Measurements from ENCODE around the gene SCYL3.

The SCYL3 gene

GRCh38 chr1:169858467-169858866 is 35.2 kb downstream of the SCYL3 start:
- Histone ChIP-seq H3K27me3 (ENCODE audit: control insufficient read depth, insufficient read depth, low read length) (no peaks in the 10 kb centered on the region), H3K9ac (ENCODE audit: low read length) (no peak overlapping the region), H3K27ac (ENCODE audit: low read depth, low read length) (no peak overlapping the region), H3K4me3 (ENCODE audit: low read length) (no peak overlapping the region), H3K4me1 (ENCODE audit: control insufficient read depth, insufficient read depth, low read length) (no peaks in the 10 kb centered on the region), H3K36me3 (ENCODE audit: control insufficient read depth, insufficient read depth, low read length) (peaks cover 22% of the 10 kb centered on the region)

- Histone ChIP-seq H3K4me1 (ENCODE audit: control insufficient read depth, insufficient read depth, low read length) (no peaks in the 10 kb centered on the region), H3K36me3 (ENCODE audit: control insufficient read depth, insufficient read depth, low read length) (peaks cover 25% of the 10 kb centered on the region), H3K27me3 (ENCODE audit: control insufficient read depth, insufficient read depth, low read length) (no peaks in the 10 kb centered on the region), H3K9ac (ENCODE audit: low read length) (no peak overlapping the region), H3K4me3 (ENCODE audit: low read length) (no peak overlapping the region), H3K27ac (ENCODE audit: low read depth, low read length) (no peak overlapping the region)
These were observed 40.4 kb downstream of the SCYL3 start for GRCh38 chr1:169853341-169853740.

GRCh38 chr1:169849346-169850022 is 44.2 kb downstream of the SCYL3 start:
- Histone ChIP-seq H3K27ac (ENCODE audit: low read depth, low read length) (no peak overlapping the region), H3K36me3 (ENCODE audit: control insufficient read depth, insufficient read depth, low read length) (peaks cover 25% of the 10 kb centered on the region), H3K4me1 (ENCODE audit: control insufficient read depth, insufficient read depth, low read length) (no peaks in the 10 kb centered on the region), H3K9ac (ENCODE audit: low read length) (no peak overlapping the region), H3K27me3 (ENCODE audit: control insufficient read depth, insufficient read depth, low read length) (no peaks in the 10 kb centered on the region), H3K4me3 (ENCODE audit: low read length) (no peak overlapping the region)

- Histone ChIP-seq H3K9ac (ENCODE audit: low read length) (no peak overlapping the region), H3K27ac (ENCODE audit: low read depth, low read length) (no peak overlapping the region), H3K36me3 (ENCODE audit: control insufficient read depth, insufficient read depth, low read length) (peaks cover 19% of the 10 kb centered on the region), H3K27me3 (ENCODE audit: control insufficient read depth, insufficient read depth, low read length) (no peaks in the 10 kb centered on the region), H3K4me3 (ENCODE audit: low read length) (no peak overlapping the region), H3K4me1 (ENCODE audit: control insufficient read depth, insufficient read depth, low read length) (no peaks in the 10 kb centered on the region)
These were observed 45.2 kb downstream of the SCYL3 start for GRCh38 chr1:169848456-169848855.

GRCh38 chr1:169844941-169845608 is 48.6 kb downstream of the SCYL3 start:
- H3K27ac ChIP-seq (ENCODE audit: low read depth, low read length), result no peak overlapping the region
- H3K36me3 ChIP-seq (ENCODE audit: control insufficient read depth, insufficient read depth, low read length), result peaks cover 8% of the 10 kb centered on the region
- no peaks in the 10 kb centered on the region for H3K4me1 ChIP-seq (ENCODE audit: control insufficient read depth, insufficient read depth, low read length)
- H3K27me3 ChIP-seq (ENCODE audit: control insufficient read depth, insufficient read depth, low read length), result no peaks in the 10 kb centered on the region
- no peak overlapping the region for H3K4me3 ChIP-seq (ENCODE audit: low read length)
- no peak overlapping the region for H3K9ac ChIP-seq (ENCODE audit: low read length)

GRCh38 chr1:169838942-169839341 is 54.8 kb downstream of the SCYL3 start:
- H3K27ac ChIP-seq (ENCODE audit: low read depth, low read length), result no peak overlapping the region
- H3K9ac ChIP-seq (ENCODE audit: low read length), result no peak overlapping the region
- H3K36me3 ChIP-seq (ENCODE audit: control insufficient read depth, insufficient read depth, low read length), result no peaks in the 10 kb centered on the region
- no peak overlapping the region for H3K4me3 ChIP-seq (ENCODE audit: low read length)
- H3K4me1 ChIP-seq (ENCODE audit: control insufficient read depth, insufficient read depth, low read length), result no peaks in the 10 kb centered on the region
- no peaks in the 10 kb centered on the region for H3K27me3 ChIP-seq (ENCODE audit: control insufficient read depth, insufficient read depth, low read length)

GRCh38 chr1:169836198-169836597 is 57.5 kb downstream of the SCYL3 start:
- Histone ChIP-seq H3K27me3 (ENCODE audit: control insufficient read depth, insufficient read depth, low read length) (no peaks in the 10 kb centered on the region), H3K36me3 (ENCODE audit: control insufficient read depth, insufficient read depth, low read length) (peaks cover 5% of the 10 kb centered on the region), H3K4me1 (ENCODE audit: control insufficient read depth, insufficient read depth, low read length) (no peaks in the 10 kb centered on the region)

GRCh38 chr1:169835647-169836046 is 58.0 kb downstream of the SCYL3 start:
- no peak overlapping the region for H3K9ac ChIP-seq (ENCODE audit: low read length)
- H3K36me3 ChIP-seq (ENCODE audit: control insufficient read depth, insufficient read depth, low read length), result peaks cover 5% of the 10 kb centered on the region
- no peaks in the 10 kb centered on the region for H3K27me3 ChIP-seq (ENCODE audit: control insufficient read depth, insufficient read depth, low read length)
- H3K4me3 ChIP-seq (ENCODE audit: low read length), result no peak overlapping the region
- H3K4me1 ChIP-seq (ENCODE audit: control insufficient read depth, insufficient read depth, low read length), result no peaks in the 10 kb centered on the region
- no peak overlapping the region for H3K27ac ChIP-seq (ENCODE audit: low read depth, low read length)

More at GRCh38 chr1:169836198-169836597, 57.5 kb downstream of the SCYL3 start:
- no peak overlapping the region for H3K9ac ChIP-seq (ENCODE audit: low read length)
- H3K27ac ChIP-seq (ENCODE audit: low read depth, low read length), result no peak overlapping the region
- H3K4me3 ChIP-seq (ENCODE audit: low read length), result no peak overlapping the region

- Histone ChIP-seq H3K27ac (ENCODE audit: low read depth, low read length) (no peak overlapping the region), H3K27me3 (ENCODE audit: control insufficient read depth, insufficient read depth, low read length) (no peaks in the 10 kb centered on the region), H3K9ac (ENCODE audit: low read length) (no peak overlapping the region), H3K4me1 (ENCODE audit: control insufficient read depth, insufficient read depth, low read length) (no peaks in the 10 kb centered on the region), H3K36me3 (ENCODE audit: control insufficient read depth, insufficient read depth, low read length) (peaks cover 5% of the 10 kb centered on the region), H3K4me3 (ENCODE audit: low read length) (no peak overlapping the region)
These were observed 58.8 kb downstream of the SCYL3 start for GRCh38 chr1:169834869-169835268.

- Histone ChIP-seq H3K9ac (ENCODE audit: low read length) (no peak overlapping the region), H3K27me3 (ENCODE audit: control insufficient read depth, insufficient read depth, low read length) (no peaks in the 10 kb centered on the region), H3K4me1 (ENCODE audit: control insufficient read depth, insufficient read depth, low read length) (no peaks in the 10 kb centered on the region), H3K36me3 (ENCODE audit: control insufficient read depth, insufficient read depth, low read length) (peaks cover 5% of the 10 kb centered on the region), H3K4me3 (ENCODE audit: low read length) (no peak overlapping the region), H3K27ac (ENCODE audit: low read depth, low read length) (no peak overlapping the region)
These were observed 60.4 kb downstream of the SCYL3 start for GRCh38 chr1:169833179-169833901.

- Histone ChIP-seq H3K4me3 (ENCODE audit: low read length) (no peak overlapping the region), H3K4me1 (ENCODE audit: control insufficient read depth, insufficient read depth, low read length) (no peaks in the 10 kb centered on the region), H3K9ac (ENCODE audit: low read length) (no peak overlapping the region), H3K27me3 (ENCODE audit: control insufficient read depth, insufficient read depth, low read length) (no peaks in the 10 kb centered on the region), H3K36me3 (ENCODE audit: control insufficient read depth, insufficient read depth, low read length) (peaks cover 5% of the 10 kb centered on the region), H3K27ac (ENCODE audit: low read depth, low read length) (no peak overlapping the region)
These were observed 64.0 kb downstream of the SCYL3 start for GRCh38 chr1:169829671-169830070.

GRCh38 chr1:169824153-169824552 is 69.5 kb downstream of the SCYL3 start:
- Histone ChIP-seq H3K27me3 (ENCODE audit: control insufficient read depth, insufficient read depth, low read length) (no peaks in the 10 kb centered on the region), H3K27ac (ENCODE audit: low read depth, low read length) (no peak overlapping the region), H3K4me3 (ENCODE audit: low read length) (no peak overlapping the region), H3K9ac (ENCODE audit: low read length) (no peak overlapping the region), H3K36me3 (ENCODE audit: control insufficient read depth, insufficient read depth, low read length) (no peaks in the 10 kb centered on the region), H3K4me1 (ENCODE audit: control insufficient read depth, insufficient read depth, low read length) (no peaks in the 10 kb centered on the region)
